ENCODE results near the gene FAM107B. TPM values are rescaled to one million over a fixed set of nuclear protein-coding genes. Genes with fewer than 3 reads are reported as not detected.

The FAM107B gene
- total and polyA plus RNA-seq, 10 of the 15 experiments (the other 5 are each of a cell fraction or from before 2014, with no cell fraction given): 22.9 to 162 (median 86.6) TPM

DNA sequence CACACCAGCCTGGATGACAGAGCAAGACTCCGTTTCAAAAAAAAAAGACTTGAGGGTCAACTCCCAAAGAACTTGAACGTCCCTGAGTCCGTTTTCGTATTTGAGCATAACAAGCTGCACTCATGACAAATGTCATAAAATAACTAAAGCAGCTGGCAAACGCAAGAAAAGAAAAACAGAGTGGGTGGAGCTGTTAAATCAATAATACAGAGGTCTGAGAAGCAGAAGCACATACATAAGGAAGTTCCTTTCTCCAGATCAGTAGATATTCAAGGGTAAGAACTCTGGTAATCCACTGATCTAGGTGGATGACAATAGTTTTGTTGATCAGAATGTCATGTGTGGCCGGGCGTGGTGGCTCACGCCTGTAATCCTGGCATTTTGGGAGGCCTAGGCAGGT is 150.1 kb downstream of the FAM107B start:
- Histone ChIP-seq H3K79me2 (ENCODE audit: control insufficient read depth, insufficient read depth, low read length) (no peaks in the 10 kb centered on the region), H3K9me3 (replicated peaks; ENCODE audit: control insufficient read depth, insufficient read depth, low read length) (no peaks in the 10 kb centered on the region), H3K4me1 (ENCODE audit: control insufficient read depth, insufficient read depth, low read length) (no peaks in the 10 kb centered on the region), H2AFZ (ENCODE audit: control insufficient read depth, low read depth, low read length) (no peak overlapping the region), H3K4me2 (ENCODE audit: control insufficient read depth, insufficient read depth) (no peak overlapping the region), H3K4me3 (no peak overlapping the region), H3K36me3 (ENCODE audit: control insufficient read depth in 2 of 2, insufficient read depth in 2 of 2, low read length in 1 of 2) (no peaks in the 10 kb centered on the region), H3K9ac (ENCODE audit: control insufficient read depth, insufficient read depth, low read length) (no peak overlapping the region), H3K27me3 (replicated peaks in 1 of 2; ENCODE audit: control insufficient read depth in 2 of 2, insufficient read depth in 2 of 2, low read length in 1 of 2) (no peaks in the 10 kb centered on the region), H4K20me1 (ENCODE audit: control insufficient read depth, insufficient read depth) (no peaks in the 10 kb centered on the region), H3K27ac (ENCODE audit: control insufficient read depth, insufficient read depth) (no peak overlapping the region)
- no TSS peak for BruUV-seq (replicated peaks)
- DNase-seq (ENCODE audit: low read depth, low spot score): no peak
- no peak for FAIRE-seq
- ATAC-seq: no peak
- POLR2A ChIA-PET: interaction anchor here (1.0 kb wide), 1 partner anchor 10 kb away, joined by 3 read pairs; no protein-coding TSS in a partner anchor
- intact Hi-C loops (cut with micrococcal nuclease; ENCODE audit: unreplicated experiment): no loop called here
- TF ChIP-seq FOXK2 (IDR thresholded peaks at IDR 0.05) (no peak), SUZ12 (IDR thresholded peaks at IDR 0.05; ENCODE audit: unreplicated experiment) (no peak)
- CTCF ChIA-PET: interaction anchor here (0.9 to 2.6 kb wide), 4 partner anchors 11 to 20 kb away, joined by 3 to 7 read pairs (median 3); no protein-coding TSS in a partner anchor
- RAD21 ChIA-PET (ENCODE audit: unreplicated experiment): interaction anchor here (1.1 kb wide), 1 partner anchor 19 kb away, joined by 3 read pairs; no protein-coding TSS in a partner anchor
- SMC1A ChIA-PET (ENCODE audit: uncharacterized antibody, unreplicated experiment): interaction anchor here (0.7 to 5.6 kb wide), 5 partner anchors 9 to 619 kb away, joined by 3 to 38 read pairs (median 4); no protein-coding TSS in a partner anchor
- in situ Hi-C loops (cut with MboI): no loop called here
- WGBS (ENCODE audit: insufficient coverage, insufficient replicate concordance, low lambda C conversion rate, missing lambda C conversion rate): 78% methylated on average over 8 of the region's 8 CpGs

- Histone ChIP-seq H3K4me3 (no peak overlapping the region), H3K4me2 (ENCODE audit: control insufficient read depth, insufficient read depth) (no peak overlapping the region), H3K27me3 (replicated peaks in 1 of 2; ENCODE audit: control insufficient read depth in 2 of 2, insufficient read depth in 2 of 2, low read length in 1 of 2) (no peaks in the 10 kb centered on the region), H3K9ac (ENCODE audit: control insufficient read depth, insufficient read depth, low read length) (no peak overlapping the region), H3K79me2 (ENCODE audit: control insufficient read depth, insufficient read depth, low read length) (no peaks in the 10 kb centered on the region), H2AFZ (ENCODE audit: control insufficient read depth, low read depth, low read length) (no peak overlapping the region), H3K27ac (ENCODE audit: control insufficient read depth, insufficient read depth) (no peak overlapping the region), H3K36me3 (ENCODE audit: control insufficient read depth in 2 of 2, insufficient read depth in 2 of 2, low read length in 1 of 2) (no peaks in the 10 kb centered on the region), H3K9me3 (replicated peaks; ENCODE audit: control insufficient read depth, insufficient read depth, low read length) (no peaks in the 10 kb centered on the region), H4K20me1 (ENCODE audit: control insufficient read depth, insufficient read depth) (no peaks in the 10 kb centered on the region), H3K4me1 (ENCODE audit: control insufficient read depth, insufficient read depth, low read length) (no peaks in the 10 kb centered on the region)
- DNase-seq (ENCODE audit: low read depth, low spot score) (no peak), ATAC-seq (no peak), FAIRE-seq (no peak)
- in situ Hi-C loops (cut with MboI) (no loop called here), intact Hi-C loops (cut with micrococcal nuclease; ENCODE audit: unreplicated experiment) (no loop called here)
- CTCF ChIA-PET: interaction anchor here (0.9 to 2.1 kb wide), 4 partner anchors 10 to 21 kb away, joined by 3 to 6 read pairs (median 3); no protein-coding TSS in a partner anchor
- RAD21 ChIA-PET (ENCODE audit: unreplicated experiment): interaction anchor here (1.1 kb wide), 2 partner anchors 9 to 19 kb away, joined by 3 read pairs; no protein-coding TSS in a partner anchor
- POLR2A ChIA-PET: interaction anchor here (0.6 kb wide), 1 partner anchor 23 kb away, joined by 5 read pairs; no protein-coding TSS in a partner anchor
- SMC1A ChIA-PET (ENCODE audit: uncharacterized antibody, unreplicated experiment): interaction anchor here (0.6 to 5.6 kb wide), 8 partner anchors 10 to 49 kb away, joined by 3 to 38 read pairs (median 3); no protein-coding TSS in a partner anchor
- BruUV-seq (replicated peaks): no TSS peak
- 41% methylated on average over 3 of the region's 3 CpGs for WGBS (ENCODE audit: insufficient coverage, insufficient replicate concordance, low lambda C conversion rate, missing lambda C conversion rate)
- no peak for TF ChIP-seq IRF5 (IDR thresholded peaks at IDR 0.05; ENCODE audit: borderline replicate concordance)
- TF ChIP-seq KDM1A (IDR thresholded peaks at IDR 0.05; ENCODE audit: borderline replicate concordance): no peak
- TF ChIP-seq YY1 (IDR thresholded peaks at IDR 0.05; ENCODE audit: low read depth, low read length): no peak
- TF ChIP-seq MYC (IDR thresholded peaks at IDR 0.05; ENCODE audit: insufficient read depth, insufficient read length, insufficient replicate concordance, low read length, severe bottlenecking): no peak
- no peak for TF ChIP-seq IKZF1 (conservative IDR thresholded peaks at IDR 0.05)
- no peak for TF ChIP-seq ATF3 (IDR thresholded peaks at IDR 0.05; ENCODE audit: borderline replicate concordance, extremely low read depth, low read depth, low read length)
- no peak for TF ChIP-seq RUNX3 (IDR thresholded peaks at IDR 0.05; ENCODE audit: low read length)
- no peak for TF ChIP-seq HDAC6 (IDR thresholded peaks at IDR 0.05; ENCODE audit: unreplicated experiment)
- TF ChIP-seq, protein P1, sequence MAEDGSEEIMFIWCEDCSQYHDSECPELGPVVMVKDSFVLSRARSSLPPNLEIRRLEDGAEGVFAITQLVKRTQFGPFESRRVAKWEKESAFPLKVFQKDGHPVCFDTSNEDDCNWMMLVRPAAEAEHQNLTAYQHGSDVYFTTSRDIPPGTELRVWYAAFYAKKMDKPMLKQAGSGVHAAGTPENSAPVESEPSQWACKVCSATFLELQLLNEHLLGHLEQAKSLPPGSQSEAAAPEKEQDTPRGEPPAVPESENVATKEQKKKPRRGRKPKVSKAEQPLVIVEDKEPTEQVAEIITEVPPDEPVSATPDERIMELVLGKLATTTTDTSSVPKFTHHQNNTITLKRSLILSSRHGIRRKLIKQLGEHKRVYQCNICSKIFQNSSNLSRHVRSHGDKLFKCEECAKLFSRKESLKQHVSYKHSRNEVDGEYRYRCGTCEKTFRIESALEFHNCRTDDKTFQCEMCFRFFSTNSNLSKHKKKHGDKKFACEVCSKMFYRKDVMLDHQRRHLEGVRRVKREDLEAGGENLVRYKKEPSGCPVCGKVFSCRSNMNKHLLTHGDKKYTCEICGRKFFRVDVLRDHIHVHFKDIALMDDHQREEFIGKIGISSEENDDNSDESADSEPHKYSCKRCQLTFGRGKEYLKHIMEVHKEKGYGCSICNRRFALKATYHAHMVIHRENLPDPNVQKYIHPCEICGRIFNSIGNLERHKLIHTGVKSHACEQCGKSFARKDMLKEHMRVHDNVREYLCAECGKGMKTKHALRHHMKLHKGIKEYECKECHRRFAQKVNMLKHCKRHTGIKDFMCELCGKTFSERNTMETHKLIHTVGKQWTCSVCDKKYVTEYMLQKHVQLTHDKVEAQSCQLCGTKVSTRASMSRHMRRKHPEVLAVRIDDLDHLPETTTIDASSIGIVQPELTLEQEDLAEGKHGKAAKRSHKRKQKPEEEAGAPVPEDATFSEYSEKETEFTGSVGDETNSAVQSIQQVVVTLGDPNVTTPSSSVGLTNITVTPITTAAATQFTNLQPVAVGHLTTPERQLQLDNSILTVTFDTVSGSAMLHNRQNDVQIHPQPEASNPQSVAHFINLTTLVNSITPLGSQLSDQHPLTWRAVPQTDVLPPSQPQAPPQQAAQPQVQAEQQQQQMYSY (CRISPR knock-in tag; IDR thresholded peaks at IDR 0.05): no peak
Measured at GRCh38 chr10:14623931-14624330, 150.8 kb downstream of the FAM107B start.

Measured in GM12878 (cell line).